Body of pancreas (tissue), 4 donors: Measurements from ENCODE around the gene OSBP2.

Experiments used
- CTCF ChIP-seq, 7 experiments: fragments of 450-650 bp in 4 of 7; fragments of 200-600 bp in 3 of 7; sonication (generic) in 3 of 7; IDR thresholded peaks; one replicate each; pipeline ENCODE4 v1.5.1; 2016 to 2019; ENCODE audit warnings: antibody characterized with exemption in 7 of 7
- POLR2A ChIP-seq, 3 donors: fragments of 450-650 bp; IDR thresholded peaks; one replicate each; pipeline ENCODE4 v1.6.1; 2016; ENCODE audit warnings: antibody characterized with exemption in 3 of 3, mild to moderate bottlenecking in 2 of 3

- no peak for TF ChIP-seq CTCF (IDR thresholded peaks at IDR 0.05)
- TF ChIP-seq POLR2A (IDR thresholded peaks at IDR 0.05), result no peak
These were observed 254.3 kb downstream of the OSBP2 start for GRCh38 chr22:30948930-30949342.
